ENCODE data around the gene SDC3.

The SDC3 gene

DNA sequence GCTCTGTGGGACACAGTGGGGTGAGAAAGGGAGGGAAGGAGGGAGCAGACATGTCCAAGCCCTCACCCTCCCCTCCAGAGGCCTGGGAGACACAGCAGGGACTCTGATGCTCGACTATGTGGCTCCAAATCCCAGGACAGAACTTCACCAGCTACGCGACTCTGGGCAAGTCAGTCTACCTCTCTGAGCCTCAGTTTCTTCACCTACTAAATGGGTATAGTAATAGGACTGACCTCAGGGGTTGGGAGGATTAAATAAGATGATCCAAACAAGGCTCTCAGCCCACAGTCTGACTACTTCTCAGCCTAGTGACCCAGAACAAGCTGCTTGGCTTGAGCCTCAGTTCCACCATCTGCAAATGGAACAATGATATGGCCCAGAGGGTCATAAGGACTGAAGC is 19.6 kb downstream of the SDC3 start:
- Histone ChIP-seq H3K4me3 (ENCODE audit: low read depth in 1 of 2, low read length in 1 of 2) (no peak overlapping the region), H3K9me3 (no peaks in the 10 kb centered on the region), H3K4me1 (ENCODE audit: control insufficient read depth in 1 of 2, insufficient read depth in 1 of 2, low read depth in 1 of 2, low read length in 1 of 2) (no peaks in the 10 kb centered on the region), H3K27me3 (peaks cover 94% of the 10 kb centered on the region), H3K27ac (no peak overlapping the region), H3K36me3 (no peaks in the 10 kb centered on the region)
- TF ChIP-seq, protein P1, sequence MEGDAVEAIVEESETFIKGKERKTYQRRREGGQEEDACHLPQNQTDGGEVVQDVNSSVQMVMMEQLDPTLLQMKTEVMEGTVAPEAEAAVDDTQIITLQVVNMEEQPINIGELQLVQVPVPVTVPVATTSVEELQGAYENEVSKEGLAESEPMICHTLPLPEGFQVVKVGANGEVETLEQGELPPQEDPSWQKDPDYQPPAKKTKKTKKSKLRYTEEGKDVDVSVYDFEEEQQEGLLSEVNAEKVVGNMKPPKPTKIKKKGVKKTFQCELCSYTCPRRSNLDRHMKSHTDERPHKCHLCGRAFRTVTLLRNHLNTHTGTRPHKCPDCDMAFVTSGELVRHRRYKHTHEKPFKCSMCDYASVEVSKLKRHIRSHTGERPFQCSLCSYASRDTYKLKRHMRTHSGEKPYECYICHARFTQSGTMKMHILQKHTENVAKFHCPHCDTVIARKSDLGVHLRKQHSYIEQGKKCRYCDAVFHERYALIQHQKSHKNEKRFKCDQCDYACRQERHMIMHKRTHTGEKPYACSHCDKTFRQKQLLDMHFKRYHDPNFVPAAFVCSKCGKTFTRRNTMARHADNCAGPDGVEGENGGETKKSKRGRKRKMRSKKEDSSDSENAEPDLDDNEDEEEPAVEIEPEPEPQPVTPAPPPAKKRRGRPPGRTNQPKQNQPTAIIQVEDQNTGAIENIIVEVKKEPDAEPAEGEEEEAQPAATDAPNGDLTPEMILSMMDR (IDR thresholded peaks at IDR 0.05) = no peak

- Histone ChIP-seq H3K9me3 (no peaks in the 10 kb centered on the region), H3K27me3 (peaks cover 94% of the 10 kb centered on the region), H3K4me1 (ENCODE audit: control insufficient read depth in 1 of 2, insufficient read depth in 1 of 2, low read depth in 1 of 2, low read length in 1 of 2) (no peaks in the 10 kb centered on the region), H3K4me3 (ENCODE audit: low read depth in 1 of 2, low read length in 1 of 2) (no peak overlapping the region), H3K27ac (no peak overlapping the region), H3K36me3 (no peaks in the 10 kb centered on the region)
- TF ChIP-seq, protein P1 (IDR thresholded peaks at IDR 0.05) = no peak
Observed at GRCh38 chr1:30888391-30888790, 20.2 kb downstream of the SDC3 start.

DNA sequence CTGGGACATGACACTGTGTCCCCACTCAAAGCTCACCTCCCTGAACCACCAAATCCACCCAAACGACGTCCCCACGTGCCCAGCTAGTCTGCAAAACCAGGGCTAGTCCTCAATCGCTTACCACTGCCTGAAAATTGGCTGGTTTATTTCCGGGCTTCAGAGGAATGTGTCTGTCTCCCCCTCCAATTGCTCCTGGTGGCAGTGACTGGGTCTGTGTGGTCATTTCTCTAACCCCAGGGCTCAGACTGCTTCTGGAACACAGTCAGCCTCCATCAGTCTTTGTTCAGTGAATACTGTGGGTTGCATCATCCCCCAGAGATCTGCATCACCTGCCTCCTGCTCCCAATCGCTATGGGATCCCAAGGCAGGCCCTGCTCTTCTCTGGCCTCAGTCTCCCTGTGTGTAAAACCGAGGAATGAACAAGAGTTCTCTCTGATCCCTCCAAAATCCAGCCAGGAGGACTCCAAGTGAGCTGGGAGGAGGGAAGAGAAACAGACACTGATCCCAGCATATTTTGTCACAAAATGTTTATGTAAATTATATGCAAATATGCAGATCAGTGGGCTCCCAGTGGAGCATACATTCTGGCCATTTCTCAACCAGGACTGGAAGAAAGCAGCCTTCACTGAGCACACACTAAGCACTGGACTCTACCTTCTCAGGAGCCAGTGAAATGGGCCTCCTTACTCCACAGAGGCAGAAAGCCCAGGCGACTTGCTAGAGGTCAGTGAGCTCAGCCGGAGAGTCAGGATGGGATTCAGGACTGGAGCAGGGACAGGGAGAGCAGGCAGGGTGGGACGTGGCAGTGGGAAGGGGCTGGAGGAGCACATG is 20.9 kb downstream of the SDC3 start:
- Histone ChIP-seq H3K9me3 (no peaks in the 10 kb centered on the region), H3K4me3 (ENCODE audit: low read depth in 1 of 2, low read length in 1 of 2) (no peak overlapping the region), H3K36me3 (no peaks in the 10 kb centered on the region), H3K27ac (no peak overlapping the region), H3K27me3 (peaks cover 94% of the 10 kb centered on the region), H3K4me1 (ENCODE audit: control insufficient read depth in 1 of 2, insufficient read depth in 1 of 2, low read depth in 1 of 2, low read length in 1 of 2) (no peaks in the 10 kb centered on the region)
- TF ChIP-seq, protein P1 (IDR thresholded peaks at IDR 0.05) = no peak

DNA sequence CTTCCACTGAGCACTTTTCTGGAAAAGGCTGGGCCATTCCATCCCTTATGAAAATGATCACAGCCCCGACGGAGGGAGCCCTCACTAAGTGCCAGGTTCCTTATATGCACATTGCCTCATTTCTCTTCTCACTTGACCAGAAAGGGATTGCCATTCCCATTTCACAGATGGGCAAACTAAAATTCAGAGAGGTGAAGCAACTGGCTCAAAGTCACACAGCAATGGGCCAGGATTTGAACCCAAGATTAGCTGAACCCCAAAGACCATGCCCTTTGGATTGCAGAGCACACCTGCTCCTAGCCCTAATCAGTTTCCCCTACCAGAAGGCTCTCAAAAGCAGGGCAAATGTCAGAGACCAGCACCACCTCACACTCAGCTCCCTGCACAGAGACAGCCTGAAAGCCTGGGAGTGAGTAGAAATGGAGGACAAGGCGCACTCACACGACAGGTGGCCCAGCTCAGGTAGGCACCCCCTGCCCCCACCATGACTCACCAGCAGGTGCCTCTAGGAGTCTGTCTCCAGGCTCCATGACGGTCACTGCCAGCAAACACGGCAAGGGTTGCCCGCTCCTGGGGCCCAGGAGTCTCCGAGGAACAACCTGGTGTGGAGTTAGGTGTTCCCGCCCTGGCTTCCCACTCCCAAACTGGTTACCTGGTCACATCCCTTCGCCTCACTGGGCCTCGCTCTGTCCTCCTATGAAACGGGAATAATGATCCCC is 21.7 kb downstream of the SDC3 start:
- TF ChIP-seq, protein P1 (IDR thresholded peaks at IDR 0.05) = no peak
- Histone ChIP-seq H3K27ac (no peak overlapping the region), H3K4me1 (ENCODE audit: control insufficient read depth in 1 of 2, insufficient read depth in 1 of 2, low read depth in 1 of 2, low read length in 1 of 2) (no peaks in the 10 kb centered on the region), H3K9me3 (no peaks in the 10 kb centered on the region), H3K27me3 (peaks cover 94% of the 10 kb centered on the region), H3K4me3 (ENCODE audit: low read depth in 1 of 2, low read length in 1 of 2) (no peak overlapping the region), H3K36me3 (no peaks in the 10 kb centered on the region)

DNA sequence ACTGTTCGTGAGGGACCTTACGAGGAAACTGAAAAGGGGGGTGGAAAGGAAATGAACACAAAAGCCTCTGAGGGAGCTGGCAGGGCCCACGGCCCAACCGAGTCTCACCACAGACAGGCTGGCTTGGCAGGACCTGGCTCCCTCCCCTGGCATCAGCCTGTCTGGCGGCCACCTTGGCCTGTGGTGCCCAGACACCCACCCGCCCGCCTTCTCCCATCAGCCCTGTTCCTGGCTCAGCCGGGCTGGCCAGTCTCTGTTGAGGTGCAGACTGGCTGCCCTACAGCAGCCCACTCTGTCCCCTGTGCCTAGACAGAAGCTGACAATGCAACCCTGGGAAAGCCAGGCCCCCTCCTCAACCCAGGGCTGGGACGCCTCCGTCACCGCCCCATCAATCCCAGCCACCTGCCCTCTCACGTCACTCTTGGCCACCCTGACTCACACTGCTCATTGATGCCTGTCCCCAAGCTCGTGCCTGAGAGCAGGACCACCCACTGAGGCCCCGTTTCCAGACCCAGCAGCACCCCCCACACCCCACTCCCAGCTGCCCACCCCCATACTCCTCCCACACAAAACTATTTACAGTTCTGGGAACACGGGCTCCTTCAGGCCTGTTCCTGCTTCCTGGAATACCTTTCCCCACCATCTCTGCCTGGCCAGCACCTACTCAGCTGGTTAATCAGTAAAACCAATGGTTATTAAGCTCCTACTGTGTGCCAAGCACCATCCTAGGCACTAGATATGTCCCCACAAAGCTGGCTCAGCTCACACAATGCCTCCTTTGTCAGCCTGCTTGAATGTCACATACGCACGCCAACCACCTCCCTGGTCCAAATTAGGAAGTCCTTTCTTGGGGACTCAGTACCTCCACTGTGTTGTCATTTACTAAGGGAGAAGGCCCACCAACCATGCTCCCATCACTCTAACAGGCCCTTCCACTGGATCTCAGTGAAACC is 22.7 kb downstream of the SDC3 start:
- Histone ChIP-seq H3K27me3 (peaks cover 95% of the 10 kb centered on the region), H3K36me3 (no peaks in the 10 kb centered on the region), H3K4me1 (ENCODE audit: control insufficient read depth in 1 of 2, insufficient read depth in 1 of 2, low read depth in 1 of 2, low read length in 1 of 2) (no peaks in the 10 kb centered on the region), H3K4me3 (ENCODE audit: low read depth in 1 of 2, low read length in 1 of 2) (no peak overlapping the region), H3K9me3 (no peaks in the 10 kb centered on the region), H3K27ac (no peak overlapping the region)
- TF ChIP-seq, protein P1 (IDR thresholded peaks at IDR 0.05) = no peak
